Adipocyte (in vitro differentiated cells): ENCODE results near the gene CCDC24.

Experiments
- DNase-seq: peaks from one replicate; pipeline ENCODE4 v3.0.0-alpha.2; 2015; ENCODE audit warnings: low read depth
- H3K27me3 ChIP-seq: replicated peaks from 2 replicates; pipeline ENCODE4 v1.7.0; 2013; ENCODE audit warnings: mild to moderate bottlenecking, low read length, moderate library complexity; ENCODE audit not compliant: control insufficient read depth, insufficient read depth
- H3K36me3 ChIP-seq: 2 replicates; pipeline ENCODE4 v1.7.0; 2013; ENCODE audit warnings: low read length, mild to moderate bottlenecking, moderate library complexity; ENCODE audit not compliant: control insufficient read depth, insufficient read depth, severe bottlenecking
- H3K4me1 ChIP-seq: 2 replicates; pipeline ENCODE4 v1.7.0; 2013; ENCODE audit warnings: mild to moderate bottlenecking, low read length, moderate library complexity; ENCODE audit not compliant: control insufficient read depth, insufficient read depth
- H3K4me3 ChIP-seq: 2 replicates; pipeline ENCODE4 v1.7.0; 2013; ENCODE audit warnings: mild to moderate bottlenecking, low read length, moderate library complexity
- H3K9ac ChIP-seq: 2 replicates; pipeline ENCODE4 v1.7.0; 2013; ENCODE audit warnings: mild to moderate bottlenecking, low read length, moderate library complexity
- H3K9me3 ChIP-seq: 2 replicates; pipeline ENCODE4 v1.7.0; 2013; ENCODE audit warnings: mild to moderate bottlenecking, low read length, moderate library complexity; ENCODE audit not compliant: control insufficient read depth

The CCDC24 gene

DNA sequence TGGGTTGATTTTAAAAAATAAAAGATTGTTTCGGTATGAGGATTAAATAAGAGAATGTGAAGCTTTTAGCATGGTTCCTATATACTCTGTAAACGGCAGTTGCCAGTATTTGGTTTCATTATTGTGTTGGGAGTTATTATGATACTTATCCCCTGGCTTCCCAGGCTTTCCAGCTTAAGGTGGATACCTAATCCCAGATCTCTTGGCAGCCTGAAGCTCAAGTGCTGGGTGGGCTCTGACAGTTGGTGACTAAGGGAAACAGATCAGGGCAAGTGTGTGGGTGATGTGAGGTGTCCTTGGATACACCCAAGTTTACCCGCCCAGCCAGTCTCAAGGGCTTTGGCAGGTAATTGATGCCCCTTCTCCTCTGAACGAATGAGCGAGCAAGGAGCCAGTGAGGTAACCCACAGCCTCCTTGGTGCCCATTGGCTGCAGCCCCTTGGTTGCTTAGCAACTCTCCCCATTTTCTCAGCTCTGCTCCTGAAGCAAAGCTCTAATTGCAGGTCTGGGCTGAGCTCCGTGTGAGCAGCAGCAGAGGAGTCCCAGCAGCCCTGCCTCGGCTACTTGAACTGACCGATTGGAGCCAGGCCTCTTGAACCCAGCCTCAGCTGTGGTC, 38.6 kb upstream of the CCDC24 start:
- H3K9me3 ChIP-seq = no peaks in the 10 kb centered on the region
- no peak overlapping the region for H3K4me3 ChIP-seq
- peaks cover 31% of the 10 kb centered on the region for H3K36me3 ChIP-seq
- H3K27me3 ChIP-seq = no peaks in the 10 kb centered on the region
- peaks cover 17% of the 10 kb centered on the region for H3K4me1 ChIP-seq
- H3K9ac ChIP-seq = no peak overlapping the region
- no peak for DNase-seq

DNA sequence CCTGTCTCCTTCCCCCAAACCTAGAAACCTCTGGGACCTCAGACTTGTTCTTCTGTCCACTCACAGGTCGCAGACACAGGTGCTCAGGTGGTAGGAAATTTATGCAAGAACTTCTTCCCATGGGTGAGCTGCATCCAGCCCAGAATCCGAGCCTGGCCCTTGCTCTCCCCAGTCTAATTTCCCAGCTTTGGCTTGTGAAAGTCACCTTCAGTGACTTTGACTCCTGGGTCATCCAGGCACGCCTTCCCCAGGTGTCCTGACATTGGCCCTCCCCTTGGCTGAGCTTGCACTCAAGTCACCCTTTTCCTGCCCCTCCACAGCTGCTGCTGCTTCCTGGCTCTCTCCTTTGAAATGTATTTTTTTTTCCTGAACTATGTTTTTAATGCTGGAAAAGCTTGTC, 38.0 kb upstream of the CCDC24 start:
- peaks cover 12% of the 10 kb centered on the region for H3K4me1 ChIP-seq
- no peak for DNase-seq
- H3K9me3 ChIP-seq = no peaks in the 10 kb centered on the region
- H3K36me3 ChIP-seq = peaks cover 36% of the 10 kb centered on the region
- H3K27me3 ChIP-seq = no peaks in the 10 kb centered on the region
- no peak overlapping the region for H3K4me3 ChIP-seq
- H3K9ac ChIP-seq = no peak overlapping the region

DNA sequence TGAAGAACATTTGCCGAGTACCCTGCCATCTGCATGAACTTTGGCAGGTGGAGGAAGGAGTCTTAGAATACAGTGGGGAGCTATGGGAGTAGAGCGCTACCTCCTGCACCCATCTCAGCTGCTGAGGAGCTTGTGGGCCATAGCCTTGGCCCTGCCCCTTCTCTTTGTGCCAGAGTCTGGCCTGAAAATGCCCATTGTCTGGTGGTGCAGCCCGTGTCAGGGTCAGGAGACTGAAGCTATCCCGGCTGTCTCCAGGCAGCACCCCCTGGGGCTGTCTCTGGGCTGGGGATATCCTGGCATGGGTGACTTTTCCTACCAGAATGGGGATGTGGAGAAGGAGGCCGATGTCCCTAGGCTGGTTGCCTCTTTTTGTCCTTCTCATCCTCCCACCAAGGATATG, 37.4 kb upstream of the CCDC24 start:
- Histone ChIP-seq H3K4me3 (no peak overlapping the region), H3K4me1 (peaks cover 7% of the 10 kb centered on the region)

DNA sequence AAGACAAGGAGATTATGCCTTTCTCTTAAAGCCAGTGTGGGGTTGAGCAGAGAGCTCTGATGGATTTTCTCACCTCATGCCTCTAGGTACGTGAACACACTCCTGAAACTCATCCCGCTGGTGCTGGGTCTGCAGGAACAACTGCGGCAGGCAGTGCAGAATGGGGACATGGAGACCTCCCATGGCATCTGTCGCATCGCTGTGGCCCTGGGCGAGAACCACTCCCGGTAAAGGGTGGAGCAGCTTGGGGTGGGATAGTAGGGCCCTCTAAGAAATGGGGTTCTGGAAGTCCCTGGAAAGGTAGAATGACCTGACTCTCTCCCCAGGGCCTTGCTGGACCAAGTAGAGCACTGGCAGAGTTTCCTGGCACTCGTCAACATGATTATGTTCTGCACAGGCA, 35.2 kb upstream of the CCDC24 start:
- Histone ChIP-seq H3K36me3 (peaks cover 51% of the 10 kb centered on the region), H3K4me1 (peaks cover 7% of the 10 kb centered on the region), H3K9me3 (no peaks in the 10 kb centered on the region), H3K27me3 (no peaks in the 10 kb centered on the region), H3K4me3 (no peak overlapping the region), H3K9ac (no peak overlapping the region)
- no peak for DNase-seq

More for the DNA sequence above, 37.4 kb upstream of the CCDC24 start:
- H3K9ac ChIP-seq = no peak overlapping the region
- H3K36me3 ChIP-seq = peaks cover 43% of the 10 kb centered on the region
- DNase-seq = no peak
- no peaks in the 10 kb centered on the region for H3K27me3 ChIP-seq
- no peaks in the 10 kb centered on the region for H3K9me3 ChIP-seq

DNA sequence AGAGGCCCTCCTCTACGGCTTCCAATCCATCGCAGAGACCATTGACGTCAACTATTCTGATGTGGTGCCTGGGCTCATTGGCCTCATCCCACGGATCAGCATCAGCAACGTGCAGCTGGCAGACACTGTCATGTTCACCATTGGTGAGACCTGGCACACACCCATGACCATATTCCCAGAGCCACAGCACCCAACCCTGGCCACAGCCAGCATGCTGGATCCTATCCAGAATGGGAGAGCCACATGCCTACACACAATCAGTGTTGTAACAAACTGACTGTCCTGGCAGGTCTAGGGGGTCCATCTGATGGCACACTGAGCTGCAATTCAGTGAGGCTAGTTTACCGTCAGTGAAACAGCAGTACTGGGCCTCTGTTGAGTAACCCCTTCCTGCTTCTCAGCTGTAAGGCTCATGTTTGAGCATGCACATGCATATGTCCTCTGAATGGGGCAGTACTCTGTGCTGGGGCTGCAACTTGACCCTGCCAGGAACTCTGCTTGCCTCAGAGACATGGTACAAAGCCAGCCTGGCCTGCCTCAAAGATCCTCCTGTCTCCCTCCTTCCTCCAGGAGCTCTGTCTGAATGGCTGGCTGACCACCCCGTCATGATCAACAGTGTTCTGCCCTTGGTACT, 33.9 kb upstream of the CCDC24 start:
- Histone ChIP-seq H3K4me3 (no peak overlapping the region), H3K4me1 (no peaks in the 10 kb centered on the region), H3K27me3 (no peaks in the 10 kb centered on the region), H3K9me3 (no peaks in the 10 kb centered on the region), H3K36me3 (peaks cover 64% of the 10 kb centered on the region), H3K9ac (no peak overlapping the region)
- DNase-seq = no peak

DNA sequence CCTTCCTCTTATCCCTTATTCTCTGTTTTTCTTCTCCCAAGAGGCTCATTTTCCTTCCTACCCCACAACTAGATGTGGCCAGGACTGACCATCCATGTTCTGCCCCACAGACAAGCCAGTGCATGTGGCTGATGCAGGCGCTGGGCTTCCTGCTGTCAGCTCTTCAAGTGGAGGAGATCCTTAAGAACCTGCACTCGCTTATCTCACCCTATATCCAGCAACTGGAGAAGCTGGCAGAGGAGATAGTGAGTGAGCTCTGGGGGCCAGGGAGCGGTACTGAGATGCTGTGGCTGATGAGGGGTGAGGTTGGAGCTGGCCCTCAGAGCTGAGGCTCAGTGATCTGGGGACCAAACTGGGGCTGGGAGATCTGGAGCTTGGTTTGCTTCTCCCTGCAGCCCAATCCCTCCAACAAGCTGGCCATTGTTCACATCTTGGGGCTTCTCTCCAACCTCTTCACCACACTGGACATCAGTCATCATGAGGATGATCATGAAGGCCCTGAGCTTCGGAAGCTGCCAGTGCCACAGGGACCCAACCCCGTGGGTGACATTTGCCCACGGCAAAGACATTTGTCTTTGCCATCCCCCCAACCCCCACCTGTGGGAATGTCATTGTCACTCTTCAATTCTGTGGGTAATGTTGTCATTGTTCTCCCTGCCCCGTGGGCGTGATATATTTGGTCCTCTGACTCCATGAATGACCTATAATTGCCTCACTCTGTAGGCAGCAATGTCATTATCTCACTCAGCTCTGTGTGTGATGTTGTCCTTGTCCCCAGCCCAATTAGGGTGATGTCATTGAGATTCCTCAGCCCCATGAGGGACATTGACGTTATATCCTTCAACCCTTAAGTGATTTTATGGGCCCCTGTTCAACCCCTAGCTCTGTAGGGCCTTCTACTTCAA, 32.8 kb upstream of the CCDC24 start:
- no peak overlapping the region for H3K4me3 ChIP-seq
- no peaks in the 10 kb centered on the region for H3K9me3 ChIP-seq
- no peaks in the 10 kb centered on the region for H3K27me3 ChIP-seq
- no peak for DNase-seq
- H3K9ac ChIP-seq = no peak overlapping the region
- peaks cover 72% of the 10 kb centered on the region for H3K36me3 ChIP-seq
- H3K4me1 ChIP-seq = no peaks in the 10 kb centered on the region

DNA sequence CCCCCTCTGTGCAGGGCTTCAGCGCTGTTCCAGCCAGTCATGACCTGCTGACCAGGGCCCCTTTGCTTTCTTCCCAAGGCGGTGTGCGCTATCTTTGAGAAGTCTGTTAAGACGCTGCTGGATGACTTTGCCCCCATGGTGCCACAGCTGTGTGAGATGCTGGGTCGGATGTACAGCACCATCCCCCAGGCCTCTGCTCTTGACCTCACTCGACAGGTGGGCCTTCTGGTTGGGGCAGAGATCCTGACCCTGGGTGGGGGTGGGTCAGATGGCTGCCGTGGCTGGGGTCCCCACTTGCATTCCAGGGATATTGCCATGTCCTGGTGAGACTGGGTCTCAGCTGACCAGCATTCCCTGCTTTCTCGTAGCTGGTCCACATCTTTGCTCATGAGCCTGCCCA, 30.6 kb upstream of the CCDC24 start:
- Histone ChIP-seq H3K27me3 (no peaks in the 10 kb centered on the region), H3K9ac (no peak overlapping the region), H3K36me3 (peaks cover 87% of the 10 kb centered on the region), H3K4me1 (no peaks in the 10 kb centered on the region), H3K4me3 (no peak overlapping the region), H3K9me3 (no peaks in the 10 kb centered on the region)
- no peak for DNase-seq

DNA sequence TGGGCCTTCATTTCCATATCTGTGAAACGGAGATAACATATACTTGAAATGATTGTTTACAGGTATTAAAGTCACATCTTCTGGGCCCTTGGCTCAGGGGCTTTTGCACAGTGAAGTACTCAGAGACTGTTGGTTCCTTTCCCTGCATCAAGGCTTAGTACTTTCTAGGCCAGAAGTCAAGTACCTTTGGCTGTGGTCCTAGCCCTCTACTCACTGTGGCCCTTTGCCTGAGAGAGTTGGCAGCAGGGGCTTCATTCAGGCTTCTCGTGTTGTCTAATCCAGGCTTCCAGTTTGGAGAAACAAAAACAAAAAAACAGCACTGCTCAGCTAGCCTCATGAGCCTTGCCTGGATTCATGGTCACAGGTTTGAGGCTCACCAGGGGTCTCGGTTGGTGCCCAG, 29.7 kb upstream of the CCDC24 start:
- Histone ChIP-seq H3K27me3 (no peaks in the 10 kb centered on the region), H3K9ac (no peak overlapping the region), H3K4me3 (no peak overlapping the region), H3K36me3 (peaks cover 82% of the 10 kb centered on the region), H3K4me1 (no peaks in the 10 kb centered on the region), H3K9me3 (no peaks in the 10 kb centered on the region)
- no peak for DNase-seq

DNA sequence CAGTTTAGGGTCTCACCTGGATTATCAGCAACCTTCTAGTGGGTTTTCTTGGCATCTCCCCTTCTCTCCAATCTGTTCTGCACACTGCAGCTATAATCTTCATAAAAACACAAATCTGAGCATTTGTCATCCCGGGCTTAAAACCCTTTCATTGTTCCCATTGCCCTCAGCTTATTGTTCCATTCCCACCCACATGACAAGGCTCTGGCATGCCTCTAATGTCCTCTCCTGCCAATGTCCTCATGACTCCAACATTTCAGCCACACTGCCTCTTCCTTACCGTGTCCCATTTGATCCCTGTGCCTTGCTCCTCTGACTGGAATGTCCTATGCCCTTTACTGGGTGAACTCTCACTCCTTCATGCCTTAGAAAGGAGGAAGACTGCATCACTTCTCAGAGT, 29.1 kb upstream of the CCDC24 start:
- Histone ChIP-seq H3K27me3 (no peaks in the 10 kb centered on the region), H3K4me3 (no peak overlapping the region), H3K9me3 (no peaks in the 10 kb centered on the region), H3K9ac (no peak overlapping the region), H3K4me1 (no peaks in the 10 kb centered on the region), H3K36me3 (peaks cover 81% of the 10 kb centered on the region)
- DNase-seq = no peak

DNA sequence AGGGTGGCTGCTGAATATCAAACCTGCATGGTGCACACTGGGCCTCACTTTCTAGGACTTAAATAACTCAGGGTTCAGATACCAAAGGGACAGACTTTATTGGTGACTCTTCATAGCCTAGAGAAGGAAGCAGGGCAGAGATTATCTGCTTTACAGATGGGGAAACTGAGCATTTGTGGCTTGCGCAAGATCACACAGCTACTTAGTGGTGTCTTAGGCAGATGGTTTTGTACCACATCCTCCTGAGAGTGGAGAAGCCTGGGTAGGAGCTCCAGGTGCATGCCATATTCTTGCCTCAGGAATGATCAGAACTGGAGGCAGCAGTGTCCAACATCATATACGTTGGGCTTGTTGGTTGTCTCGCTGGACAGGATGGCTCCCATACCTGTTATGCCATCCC, 28.4 kb upstream of the CCDC24 start:
- no peaks in the 10 kb centered on the region for H3K9me3 ChIP-seq
- no peak overlapping the region for H3K4me3 ChIP-seq
- H3K9ac ChIP-seq = no peak overlapping the region
- no peaks in the 10 kb centered on the region for H3K4me1 ChIP-seq
- peaks cover 80% of the 10 kb centered on the region for H3K36me3 ChIP-seq
- H3K27me3 ChIP-seq = no peaks in the 10 kb centered on the region
- DNase-seq = no peak

DNA sequence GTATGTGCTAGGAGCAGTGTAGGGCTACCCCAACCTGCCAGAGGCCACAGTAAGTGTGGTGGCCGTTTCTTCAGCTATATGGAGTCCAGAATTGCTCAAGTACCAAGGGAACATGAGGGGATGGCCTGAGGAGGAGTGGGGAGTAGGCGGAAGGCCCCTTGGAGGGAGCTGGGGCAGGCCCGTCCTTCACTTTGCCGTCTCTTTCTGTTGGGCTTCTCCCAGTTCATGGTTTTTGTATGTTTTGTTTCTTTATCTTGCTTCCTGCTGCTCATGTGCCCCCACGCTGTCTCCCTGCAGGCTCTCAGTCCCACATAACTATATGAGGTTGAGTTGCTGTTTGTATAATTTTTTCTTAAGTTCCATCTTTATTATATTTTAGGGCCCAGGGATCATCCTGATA, 27.5 kb upstream of the CCDC24 start:
- Histone ChIP-seq H3K4me1 (no peaks in the 10 kb centered on the region), H3K4me3 (no peak overlapping the region), H3K27me3 (no peaks in the 10 kb centered on the region), H3K9ac (no peak overlapping the region), H3K9me3 (no peaks in the 10 kb centered on the region), H3K36me3 (peaks cover 71% of the 10 kb centered on the region)
- DNase-seq = no peak
